GM23338 (cell line): ENCODE measurements around the gene ECE2. TPM values are rescaled to one million over a fixed set of nuclear protein-coding genes. Genes with fewer than 3 reads are reported as not detected.

ENCODE experiments used
- ATAC-seq: fragments of 200-7000 bp; cut with Tn5 transposase; 3 replicates; pipeline ENCODE4 v1.9.1; 2020
- DNase-seq: peaks from one replicate; pipeline ENCODE4 v3.0.0-alpha.2; 2015; ENCODE audit warnings: low spot score
- H2AFZ ChIP-seq: fragments of 200-600 bp; sonication (generic); 2 replicates; pipeline ENCODE4 v1.8.0; 2016; ENCODE audit warnings: antibody characterized with exemption, mild to moderate bottlenecking, moderate library complexity
- H3F3A ChIP-seq: fragments of 200-600 bp; sonication (generic); replicated peaks from 2 replicates; pipeline ENCODE4 v1.8.0; 2017; ENCODE audit warnings: antibody characterized with exemption, mixed run types, low read depth
- H3K27ac ChIP-seq: fragments of 200-600 bp; sonication (generic); 2 replicates; pipeline ENCODE4 v1.6.1; 2016; ENCODE audit warnings: low read depth
- H3K27me3 ChIP-seq: fragments of 200-600 bp; sonication (generic); 2 replicates; pipeline ENCODE4 v1.8.0; 2016; ENCODE audit warnings: mild to moderate bottlenecking, mixed run types, moderate library complexity; ENCODE audit not compliant: insufficient read depth
- H3K36me3 ChIP-seq: fragments of 200-600 bp; sonication (generic); 2 replicates; pipeline ENCODE4 v1.8.0; 2016; ENCODE audit warnings: mild to moderate bottlenecking; ENCODE audit not compliant: insufficient read depth
- H3K4me1 ChIP-seq: fragments of 200-600 bp; sonication (generic); 2 replicates; pipeline ENCODE4 v1.8.0; 2016; ENCODE audit warnings: mild to moderate bottlenecking, moderate library complexity; ENCODE audit not compliant: insufficient read depth
- H3K4me2 ChIP-seq: fragments of 200-600 bp; sonication (generic); 2 replicates; pipeline ENCODE4 v1.7.1; 2017; ENCODE audit warnings: mixed run types
- H3K4me3 ChIP-seq: fragments of 200-600 bp; sonication (generic); 2 replicates; pipeline ENCODE4 v1.6.1; 2016; ENCODE audit warnings: mixed run types
- H3K79me2 ChIP-seq: fragments of 200-600 bp; sonication (generic); replicated peaks from 2 replicates; pipeline ENCODE4 v1.8.0; 2017; ENCODE audit warnings: mild to moderate bottlenecking; ENCODE audit not compliant: insufficient read depth
- H3K9me2 ChIP-seq: fragments of 200-600 bp; sonication (generic); 2 replicates; pipeline ENCODE4 v1.8.0; 2017; ENCODE audit not compliant: insufficient read depth
- H4K20me1 ChIP-seq: fragments of 200-600 bp; sonication (generic); replicated peaks from 2 replicates; pipeline ENCODE4 v1.8.0; 2017; ENCODE audit warnings: mild to moderate bottlenecking; ENCODE audit not compliant: insufficient read depth
- H3K27ac Mint-ChIP-seq: 2 replicates; pipeline ENCODE4 v1.8.0; 2020; ENCODE audit warnings: inconsistent platforms, mild to moderate bottlenecking, moderate library complexity, mixed read lengths
- H3K27me3 Mint-ChIP-seq: 3 replicates; pipeline ENCODE4 v1.8.0; 2022; ENCODE audit warnings: low read depth, mild to moderate bottlenecking, moderate library complexity, mixed read lengths, inconsistent platforms; ENCODE audit not compliant: insufficient read depth, poor library complexity
- H3K36me3 Mint-ChIP-seq: 3 replicates; pipeline ENCODE4 v1.8.0; 2021; ENCODE audit warnings: low read depth, mild to moderate bottlenecking, inconsistent platforms, moderate library complexity, mixed read lengths
- H3K4me1 Mint-ChIP-seq: 3 replicates; pipeline ENCODE4 v1.8.0; 2020; ENCODE audit warnings: mild to moderate bottlenecking, inconsistent platforms, mixed read lengths
- H3K4me3 Mint-ChIP-seq: 3 replicates; pipeline ENCODE4 v1.8.0; 2021; ENCODE audit warnings: moderate library complexity, mild to moderate bottlenecking, inconsistent platforms, mixed read lengths
- H3K9me3 Mint-ChIP-seq: 3 replicates; pipeline ENCODE4 v1.8.0; 2020; ENCODE audit warnings: moderate library complexity, mild to moderate bottlenecking, inconsistent platforms, mixed read lengths
- ETS1 ChIP-seq: IDR thresholded peaks from 2 replicates; pipeline ENCODE4 v1.6.1; 2016; ENCODE audit warnings: antibody characterized with exemption
- EZH2 ChIP-seq: fragments of 200-600 bp; sonication (generic); IDR thresholded peaks from one replicate; pipeline ENCODE4 v1.8.0; 2017; ENCODE audit warnings: antibody characterized with exemption, mild to moderate bottlenecking, low read depth; ENCODE audit not compliant: unreplicated experiment
- EZH2phosphoT487 ChIP-seq: fragments of 200-600 bp; sonication (generic); IDR thresholded peaks from one replicate; pipeline ENCODE4 v1.8.1; 2018; ENCODE audit warnings: antibody characterized with exemption; ENCODE audit not compliant: unreplicated experiment
- JUNB ChIP-seq: IDR thresholded peaks from one replicate; pipeline ENCODE4 v1.6.1; 2016; ENCODE audit warnings: antibody characterized with exemption; ENCODE audit not compliant: unreplicated experiment
- NANOG ChIP-seq: IDR thresholded peaks from 2 replicates; pipeline ENCODE4 v1.6.1; 2016; ENCODE audit warnings: antibody characterized with exemption, borderline replicate concordance
- STAT1 ChIP-seq: IDR thresholded peaks from one replicate; pipeline ENCODE4 v1.6.1; 2016; ENCODE audit warnings: antibody characterized with exemption; ENCODE audit not compliant: unreplicated experiment
- ZNF331 ChIP-seq: fragments of 250-450 bp; sonication (Bioruptor Pico); IDR thresholded peaks from 2 replicates; pipeline ENCODE4 v1.5.0; 2020; ENCODE audit warnings: low read depth, mild to moderate bottlenecking, moderate library complexity
- polyA plus RNA-seq: library from polyadenylated mRNA; unstranded; fragments of >200 nt; fragmentation: Nextera tagmentation; extraction: Ambion mirVana; gene quantifications from 2 replicates; pipeline ENCODE4 v1.2.1, GENCODE V29; 2016
- total RNA-seq: library from RNA; depleted of rRNA; stranded (reverse); fragments of >200 nt; shearing (Covaris generic); gene quantifications from 2 replicates; pipeline ENCODE4 v1.2.3, GENCODE V29; 2014
- TF ChIP-seq, protein P1 (sequence below): IDR thresholded peaks from one replicate; pipeline ENCODE4 v1.6.1; 2018; ENCODE audit warnings: antibody characterized with exemption; ENCODE audit not compliant: unreplicated experiment
- TF ChIP-seq, protein P2 (sequence below): fragments of 250-450 bp; sonication (Bioruptor Pico); IDR thresholded peaks from 2 replicates; pipeline ENCODE4 v1.5.0; 2020; ENCODE audit warnings: mild to moderate bottlenecking, moderate library complexity

Gene ECE2
- total and polyA plus RNA-seq, 2 experiments from 2014 or later: 0.24 to 0.48 TPM

GRCh38 chr3:184315543-184315867 is 39.7 kb downstream of the ECE2 start:
- Mint-ChIP-seq H3K27me3 (peaks cover 22% of the 10 kb centered on the region), H3K36me3 (peaks cover 46% of the 10 kb centered on the region), H3K27ac (peak overlapping the region; percentile 92), H3K4me1 (peaks cover 29% of the 10 kb centered on the region), H3K4me3 (peak overlapping the region; percentile 92), H3K9me3 (no peaks in the 10 kb centered on the region)
- DNase-seq (no peak), ATAC-seq (peak; percentile 4)
- H3K79me2 ChIP-seq: peaks cover 55% of the 10 kb centered on the region
- no peaks in the 10 kb centered on the region for H3K9me2 ChIP-seq
- H3K27me3 ChIP-seq: no peaks in the 10 kb centered on the region
- peaks cover 11% of the 10 kb centered on the region for H3K4me1 ChIP-seq
- H4K20me1 ChIP-seq: peaks cover 41% of the 10 kb centered on the region
- peak overlapping the region; percentile 92 for H3K4me3 ChIP-seq
- H3K4me2 ChIP-seq: peak overlapping the region; percentile 93
- H3K36me3 ChIP-seq: peaks cover 23% of the 10 kb centered on the region
- TF ChIP-seq NANOG (no peak), ETS1 (no peak), EZH2phosphoT487 (no peak), JUNB (no peak), ZNF331 (CRISPR knock-in tag) (no peak), STAT1 (no peak), EZH2 (no peak)
- TF ChIP-seq, protein P1, sequence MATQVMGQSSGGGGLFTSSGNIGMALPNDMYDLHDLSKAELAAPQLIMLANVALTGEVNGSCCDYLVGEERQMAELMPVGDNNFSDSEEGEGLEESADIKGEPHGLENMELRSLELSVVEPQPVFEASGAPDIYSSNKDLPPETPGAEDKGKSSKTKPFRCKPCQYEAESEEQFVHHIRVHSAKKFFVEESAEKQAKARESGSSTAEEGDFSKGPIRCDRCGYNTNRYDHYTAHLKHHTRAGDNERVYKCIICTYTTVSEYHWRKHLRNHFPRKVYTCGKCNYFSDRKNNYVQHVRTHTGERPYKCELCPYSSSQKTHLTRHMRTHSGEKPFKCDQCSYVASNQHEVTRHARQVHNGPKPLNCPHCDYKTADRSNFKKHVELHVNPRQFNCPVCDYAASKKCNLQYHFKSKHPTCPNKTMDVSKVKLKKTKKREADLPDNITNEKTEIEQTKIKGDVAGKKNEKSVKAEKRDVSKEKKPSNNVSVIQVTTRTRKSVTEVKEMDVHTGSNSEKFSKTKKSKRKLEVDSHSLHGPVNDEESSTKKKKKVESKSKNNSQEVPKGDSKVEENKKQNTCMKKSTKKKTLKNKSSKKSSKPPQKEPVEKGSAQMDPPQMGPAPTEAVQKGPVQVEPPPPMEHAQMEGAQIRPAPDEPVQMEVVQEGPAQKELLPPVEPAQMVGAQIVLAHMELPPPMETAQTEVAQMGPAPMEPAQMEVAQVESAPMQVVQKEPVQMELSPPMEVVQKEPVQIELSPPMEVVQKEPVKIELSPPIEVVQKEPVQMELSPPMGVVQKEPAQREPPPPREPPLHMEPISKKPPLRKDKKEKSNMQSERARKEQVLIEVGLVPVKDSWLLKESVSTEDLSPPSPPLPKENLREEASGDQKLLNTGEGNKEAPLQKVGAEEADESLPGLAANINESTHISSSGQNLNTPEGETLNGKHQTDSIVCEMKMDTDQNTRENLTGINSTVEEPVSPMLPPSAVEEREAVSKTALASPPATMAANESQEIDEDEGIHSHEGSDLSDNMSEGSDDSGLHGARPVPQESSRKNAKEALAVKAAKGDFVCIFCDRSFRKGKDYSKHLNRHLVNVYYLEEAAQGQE: no peak
- TF ChIP-seq, protein P2, sequence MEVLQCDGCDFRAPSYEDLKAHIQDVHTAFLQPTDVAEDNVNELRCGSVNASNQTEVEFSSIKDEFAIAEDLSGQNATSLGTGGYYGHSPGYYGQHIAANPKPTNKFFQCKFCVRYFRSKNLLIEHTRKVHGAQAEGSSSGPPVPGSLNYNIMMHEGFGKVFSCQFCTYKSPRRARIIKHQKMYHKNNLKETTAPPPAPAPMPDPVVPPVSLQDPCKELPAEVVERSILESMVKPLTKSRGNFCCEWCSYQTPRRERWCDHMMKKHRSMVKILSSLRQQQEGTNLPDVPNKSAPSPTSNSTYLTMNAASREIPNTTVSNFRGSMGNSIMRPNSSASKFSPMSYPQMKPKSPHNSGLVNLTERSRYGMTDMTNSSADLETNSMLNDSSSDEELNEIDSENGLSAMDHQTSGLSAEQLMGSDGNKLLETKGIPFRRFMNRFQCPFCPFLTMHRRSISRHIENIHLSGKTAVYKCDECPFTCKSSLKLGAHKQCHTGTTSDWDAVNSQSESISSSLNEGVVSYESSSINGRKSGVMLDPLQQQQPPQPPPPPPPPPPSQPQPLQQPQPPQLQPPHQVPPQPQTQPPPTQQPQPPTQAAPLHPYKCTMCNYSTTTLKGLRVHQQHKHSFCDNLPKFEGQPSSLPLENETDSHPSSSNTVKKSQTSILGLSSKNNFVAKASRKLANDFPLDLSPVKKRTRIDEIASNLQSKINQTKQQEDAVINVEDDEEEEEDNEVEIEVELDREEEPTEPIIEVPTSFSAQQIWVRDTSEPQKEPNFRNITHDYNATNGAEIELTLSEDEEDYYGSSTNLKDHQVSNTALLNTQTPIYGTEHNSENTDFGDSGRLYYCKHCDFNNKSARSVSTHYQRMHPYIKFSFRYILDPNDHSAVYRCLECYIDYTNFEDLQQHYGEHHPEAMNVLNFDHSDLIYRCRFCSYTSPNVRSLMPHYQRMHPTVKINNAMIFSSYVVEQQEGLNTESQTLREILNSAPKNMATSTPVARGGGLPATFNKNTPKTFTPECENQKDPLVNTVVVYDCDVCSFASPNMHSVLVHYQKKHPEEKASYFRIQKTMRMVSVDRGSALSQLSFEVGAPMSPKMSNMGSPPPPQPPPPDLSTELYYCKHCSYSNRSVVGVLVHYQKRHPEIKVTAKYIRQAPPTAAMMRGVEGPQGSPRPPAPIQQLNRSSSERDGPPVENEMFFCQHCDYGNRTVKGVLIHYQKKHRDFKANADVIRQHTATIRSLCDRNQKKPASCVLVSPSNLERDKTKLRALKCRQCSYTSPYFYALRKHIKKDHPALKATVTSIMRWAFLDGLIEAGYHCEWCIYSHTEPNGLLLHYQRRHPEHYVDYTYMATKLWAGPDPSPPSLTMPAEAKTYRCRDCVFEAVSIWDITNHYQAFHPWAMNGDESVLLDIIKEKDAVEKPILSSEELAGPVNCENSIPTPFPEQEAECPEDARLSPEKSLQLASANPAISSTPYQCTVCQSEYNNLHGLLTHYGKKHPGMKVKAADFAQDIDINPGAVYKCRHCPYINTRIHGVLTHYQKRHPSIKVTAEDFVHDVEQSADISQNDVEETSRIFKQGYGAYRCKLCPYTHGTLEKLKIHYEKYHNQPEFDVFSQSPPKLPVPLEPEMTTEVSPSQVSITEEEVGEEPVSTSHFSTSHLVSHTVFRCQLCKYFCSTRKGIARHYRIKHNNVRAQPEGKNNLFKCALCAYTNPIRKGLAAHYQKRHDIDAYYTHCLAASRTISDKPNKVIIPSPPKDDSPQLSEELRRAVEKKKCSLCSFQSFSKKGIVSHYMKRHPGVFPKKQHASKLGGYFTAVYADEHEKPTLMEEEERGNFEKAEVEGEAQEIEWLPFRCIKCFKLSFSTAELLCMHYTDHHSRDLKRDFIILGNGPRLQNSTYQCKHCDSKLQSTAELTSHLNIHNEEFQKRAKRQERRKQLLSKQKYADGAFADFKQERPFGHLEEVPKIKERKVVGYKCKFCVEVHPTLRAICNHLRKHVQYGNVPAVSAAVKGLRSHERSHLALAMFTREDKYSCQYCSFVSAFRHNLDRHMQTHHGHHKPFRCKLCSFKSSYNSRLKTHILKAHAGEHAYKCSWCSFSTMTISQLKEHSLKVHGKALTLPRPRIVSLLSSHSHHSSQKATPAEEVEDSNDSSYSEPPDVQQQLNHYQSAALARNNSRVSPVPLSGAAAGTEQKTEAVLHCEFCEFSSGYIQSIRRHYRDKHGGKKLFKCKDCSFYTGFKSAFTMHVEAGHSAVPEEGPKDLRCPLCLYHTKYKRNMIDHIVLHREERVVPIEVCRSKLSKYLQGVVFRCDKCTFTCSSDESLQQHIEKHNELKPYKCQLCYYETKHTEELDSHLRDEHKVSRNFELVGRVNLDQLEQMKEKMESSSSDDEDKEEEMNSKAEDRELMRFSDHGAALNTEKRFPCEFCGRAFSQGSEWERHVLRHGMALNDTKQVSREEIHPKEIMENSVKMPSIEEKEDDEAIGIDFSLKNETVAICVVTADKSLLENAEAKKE: no peak
- H3K27ac ChIP-seq: 0 out of 2 replicates have a peak overlapping the region, but pooled peaks have one; percentile 66
- H3F3A ChIP-seq: peaks cover 8% of the 10 kb centered on the region; the same call in 1 of the 2 replicates
- H2AFZ ChIP-seq: no peak overlapping the region
